Mucosa of descending colon (tissue), 3 donors: ENCODE results near the gene SOCS1. TPM values are rescaled to one million over a fixed set of nuclear protein-coding genes. Genes with fewer than 3 reads are reported as not detected.
A peak's percentile ranks its signal among the peaks of the same experiment; 100 is the strongest.

ENCODE experiments used
- ATAC-seq: fragments of 200-7000 bp; cut with Tn5 transposase; one replicate; pipeline ENCODE4 v1.9.1; 2020; ENCODE audit warnings: mild to moderate bottlenecking, moderate library complexity
- DNase-seq, 3 donors: peaks; one replicate each; pipeline ENCODE4 v3.0.0-alpha.2; 2020
- H3K36me3 ChIP-seq: fragments of 200-600 bp; one replicate; pipeline ENCODE4 v1.8.0; 2021; ENCODE audit warnings: low read depth, mild to moderate bottlenecking
- H3K4me1 ChIP-seq: fragments of 200-600 bp; one replicate; pipeline ENCODE4 v1.8.0; 2021; ENCODE audit warnings: low read depth, mild to moderate bottlenecking
- H3K4me3 ChIP-seq: fragments of 200-600 bp; one replicate; pipeline ENCODE4 v1.8.0; 2021; ENCODE audit warnings: mild to moderate bottlenecking
- H3K9me3 ChIP-seq: fragments of 200-600 bp; one replicate; pipeline ENCODE4 v1.8.0; 2021; ENCODE audit warnings: mild to moderate bottlenecking
- intact Hi-C, 2 donors: fragments of 100-400 bp; cut with DNase I in 1 of 2; cut with micrococcal nuclease in 1 of 2; formaldehyde crosslinking; loops; one replicate each; pipeline versions ENCODE4 v1.11.0 to v1.11.1; 2022; cut with DNase I, micrococcal nuclease
- total RNA-seq, 3 donors: library from RNA; stranded (reverse); fragmentation: NEBNext Ultra II Directional in 2 of 3; extraction: Animal tissue kit (Norgen Biotek cat#: 25700) in 2 of 3; gene quantifications; one replicate each; pipeline versions ENCODE4 v1.2.1 to v1.2.4, GENCODE V29; 2021 to 2023
- TF ChIP-seq, protein P1 (sequence below): fragments of 200-600 bp; IDR thresholded peaks from one replicate; pipeline ENCODE4 v1.8.0; 2022; ENCODE audit warnings: antibody characterized with exemption, mild to moderate bottlenecking
- donor health status: DM: no; HTN: no; CAD: no; lungs with moderate emphysema.
- donor health status: DM: no; HTN: no; CAD: no.
- donor health status: DM: no; HTN: yes; CAD: no.

The SOCS1 gene
- total RNA-seq, 3 donors from 2014 or later, result 4.0 to 6.5 (median 4.1) TPM

DNA sequence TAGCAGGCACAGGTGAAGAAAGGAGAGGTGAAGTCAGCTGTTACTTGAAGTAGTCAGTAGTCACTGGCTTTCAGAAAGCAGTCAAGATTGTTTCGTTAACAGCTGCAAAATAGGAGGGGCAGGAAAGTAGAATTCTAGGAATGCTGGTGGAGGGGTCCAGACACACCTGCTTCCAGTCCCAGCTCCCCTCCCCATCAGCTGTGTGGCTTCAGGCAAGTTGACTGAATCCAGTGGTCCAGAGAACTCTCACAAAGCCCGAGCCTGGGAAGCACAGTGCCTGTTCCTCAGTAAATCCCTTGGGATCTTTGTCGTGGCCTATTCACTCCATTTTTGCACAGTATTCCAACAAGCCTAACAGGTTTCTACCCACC, 4.6 kb upstream of the SOCS1 start:
- Histone ChIP-seq H3K4me1 (peaks cover 36% of the 10 kb centered on the region), H3K9me3 (no peaks in the 10 kb centered on the region), H3K4me3 (no peak overlapping the region), H3K36me3 (no peaks in the 10 kb centered on the region)
- ATAC-seq, result no peak
- TF ChIP-seq, protein P1, sequence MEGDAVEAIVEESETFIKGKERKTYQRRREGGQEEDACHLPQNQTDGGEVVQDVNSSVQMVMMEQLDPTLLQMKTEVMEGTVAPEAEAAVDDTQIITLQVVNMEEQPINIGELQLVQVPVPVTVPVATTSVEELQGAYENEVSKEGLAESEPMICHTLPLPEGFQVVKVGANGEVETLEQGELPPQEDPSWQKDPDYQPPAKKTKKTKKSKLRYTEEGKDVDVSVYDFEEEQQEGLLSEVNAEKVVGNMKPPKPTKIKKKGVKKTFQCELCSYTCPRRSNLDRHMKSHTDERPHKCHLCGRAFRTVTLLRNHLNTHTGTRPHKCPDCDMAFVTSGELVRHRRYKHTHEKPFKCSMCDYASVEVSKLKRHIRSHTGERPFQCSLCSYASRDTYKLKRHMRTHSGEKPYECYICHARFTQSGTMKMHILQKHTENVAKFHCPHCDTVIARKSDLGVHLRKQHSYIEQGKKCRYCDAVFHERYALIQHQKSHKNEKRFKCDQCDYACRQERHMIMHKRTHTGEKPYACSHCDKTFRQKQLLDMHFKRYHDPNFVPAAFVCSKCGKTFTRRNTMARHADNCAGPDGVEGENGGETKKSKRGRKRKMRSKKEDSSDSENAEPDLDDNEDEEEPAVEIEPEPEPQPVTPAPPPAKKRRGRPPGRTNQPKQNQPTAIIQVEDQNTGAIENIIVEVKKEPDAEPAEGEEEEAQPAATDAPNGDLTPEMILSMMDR, result no peak
- intact Hi-C loops, result loop anchor here (10.0 kb wide), 2 partner anchors 84 to 94 kb away; partner anchors contain the start of gene RMI2 (in 1 of the 2)
- DNase-seq, result no peak

DNA sequence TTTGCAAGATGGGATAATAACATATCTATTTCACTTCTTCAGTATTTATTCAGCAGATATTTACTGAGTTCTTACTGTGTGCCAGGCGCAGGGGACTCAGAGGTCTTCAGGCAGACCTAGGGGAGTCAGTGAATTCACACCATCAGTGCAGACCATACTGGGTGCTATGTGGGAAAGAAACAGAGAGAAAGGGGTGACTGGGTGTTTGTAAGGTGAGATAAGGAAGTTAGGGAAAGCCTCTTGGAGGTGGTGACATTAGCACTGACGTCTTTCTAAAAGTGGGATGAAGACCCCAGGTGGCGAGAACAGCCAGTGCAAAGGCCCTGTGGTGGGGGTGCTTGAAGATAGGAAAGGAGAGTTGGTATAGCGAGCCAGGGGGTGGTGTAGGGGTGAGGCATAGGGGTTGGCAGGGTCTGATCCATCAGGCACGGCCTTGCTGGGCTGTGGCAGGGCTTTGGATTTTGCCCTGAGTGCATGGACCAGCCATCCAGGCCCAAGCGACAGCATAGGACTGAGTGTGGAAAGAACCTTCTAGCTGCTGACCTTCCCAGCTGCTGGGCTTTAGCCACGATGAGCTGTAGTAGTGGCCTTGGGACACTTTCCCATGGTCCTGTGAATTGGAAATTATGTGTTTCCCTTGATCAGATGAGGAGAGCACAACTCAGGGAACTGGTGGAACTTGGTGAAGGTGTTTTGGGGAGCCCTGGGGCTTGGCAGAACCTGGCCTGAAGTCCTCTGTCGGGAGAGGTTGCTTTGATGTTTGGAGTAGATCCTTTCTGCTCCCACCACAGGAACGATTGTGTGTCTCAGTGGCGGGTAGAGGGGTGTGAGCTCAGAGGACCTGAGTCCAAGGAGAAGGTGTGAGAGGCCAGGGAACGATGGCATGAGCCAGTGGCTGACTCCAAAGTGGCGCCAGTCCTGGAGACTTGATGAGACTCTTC, 3.9 kb upstream of the SOCS1 start:
- ATAC-seq, result no peak
- Histone ChIP-seq H3K4me3 (no peak overlapping the region), H3K4me1 (peaks cover 32% of the 10 kb centered on the region), H3K36me3 (no peaks in the 10 kb centered on the region), H3K9me3 (no peaks in the 10 kb centered on the region)
- no peak for DNase-seq
- intact Hi-C loops, result loop anchor here (5.0 to 10.0 kb wide), 4 partner anchors 85 to 288 kb away; partner anchors contain the start of gene RMI2 (in 1 of the 2)
- TF ChIP-seq, protein P1, result no peak

DNA sequence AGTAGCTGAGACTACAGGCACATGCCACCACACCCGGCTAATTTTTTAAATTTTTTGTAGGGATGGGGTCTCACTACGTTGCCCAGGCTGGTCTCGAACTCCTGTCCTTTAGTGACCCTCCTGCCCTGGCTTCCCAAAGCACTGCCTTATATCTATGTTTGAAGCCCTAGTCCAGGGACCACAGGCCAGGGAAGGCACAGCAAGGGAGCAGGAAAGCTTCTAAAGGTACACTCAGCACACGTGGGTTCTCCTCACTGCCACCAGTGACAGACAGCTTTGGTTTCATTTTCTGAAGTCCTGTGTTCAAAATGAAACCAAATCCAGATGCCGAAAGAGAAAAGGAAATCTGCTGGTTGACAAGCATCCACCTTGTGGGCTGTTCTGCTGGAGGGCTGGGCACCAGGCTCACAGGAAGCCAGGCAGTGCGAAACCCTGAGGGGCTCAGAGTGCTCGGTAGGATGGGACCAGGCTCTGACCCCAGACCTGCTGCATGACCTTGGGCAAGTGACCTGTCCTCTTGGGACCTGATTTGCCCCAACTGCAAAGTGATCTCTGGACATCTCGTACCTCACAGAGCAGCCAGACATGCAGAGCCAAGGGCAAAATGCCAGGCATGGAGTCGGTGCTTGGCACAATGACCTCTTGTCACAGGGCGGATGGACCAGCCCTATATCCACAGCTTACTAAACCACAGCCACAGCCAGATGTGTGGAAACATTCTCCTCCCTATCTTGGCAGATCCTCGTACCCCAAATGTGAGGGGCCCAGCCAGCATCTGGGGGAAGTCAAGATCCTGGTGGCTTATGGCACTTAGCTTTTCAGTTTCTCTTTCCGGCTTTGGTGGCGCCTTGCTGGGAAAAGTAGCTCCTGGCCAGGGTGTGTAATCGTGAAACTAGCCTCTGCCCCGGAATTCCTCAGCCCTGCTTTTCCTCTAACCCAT, 2.8 kb upstream of the SOCS1 start:
- Histone ChIP-seq H3K9me3 (no peaks in the 10 kb centered on the region), H3K4me1 (peaks cover 25% of the 10 kb centered on the region), H3K36me3 (no peaks in the 10 kb centered on the region), H3K4me3 (no peak overlapping the region)
- intact Hi-C loops, result loop anchor here (5.0 to 10.0 kb wide), 2 partner anchors 284 to 287 kb away; no protein-coding TSS in a partner anchor
- ATAC-seq, result peak; percentile 0
- peak; percentile 64 to 72 (median 70) for DNase-seq
- TF ChIP-seq, protein P1, result no peak

DNA sequence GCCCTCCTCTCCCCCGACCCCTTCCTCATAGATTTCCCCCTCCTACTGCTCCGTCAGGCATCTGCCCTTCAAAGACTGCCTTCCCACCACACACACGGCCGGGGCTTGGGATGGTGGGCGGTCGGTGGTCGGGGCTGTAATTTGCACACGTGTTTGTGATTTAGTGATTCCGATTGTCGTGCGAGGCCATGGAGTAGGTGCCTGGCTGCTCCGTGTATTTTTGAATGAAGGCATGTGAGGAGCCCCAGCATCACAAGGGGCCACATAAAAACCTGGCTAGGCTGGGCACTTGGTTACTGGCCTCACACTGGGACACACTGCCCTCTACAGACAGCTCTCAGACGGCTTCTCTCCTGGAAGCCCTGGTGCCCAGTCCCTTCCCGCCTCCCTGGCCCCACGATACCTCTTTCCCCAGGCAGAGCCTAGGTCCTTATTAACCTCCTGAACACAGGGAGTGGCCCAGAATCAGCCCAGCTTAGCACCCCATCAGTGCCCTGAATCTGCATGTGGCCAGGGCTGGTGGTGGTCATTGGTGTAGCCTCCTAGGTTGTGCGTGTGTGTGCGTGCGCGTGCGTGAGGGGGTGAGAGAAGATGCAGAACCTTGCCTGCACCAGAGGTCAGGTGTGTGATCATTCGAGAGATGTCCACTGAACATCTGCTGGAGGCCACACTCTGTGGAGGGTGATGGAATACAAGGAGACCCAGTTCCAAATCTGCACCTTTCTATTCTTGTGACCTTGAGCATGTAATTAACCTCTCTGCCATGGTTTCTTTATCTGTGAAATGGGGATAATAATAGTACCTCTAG, 1.3 kb upstream of the SOCS1 start:
- Histone ChIP-seq H3K36me3 (no peaks in the 10 kb centered on the region), H3K4me1 (peaks cover 18% of the 10 kb centered on the region), H3K9me3 (no peaks in the 10 kb centered on the region), H3K4me3 (no peak overlapping the region)
- peak; percentile 58 for ATAC-seq
- TF ChIP-seq, protein P1, result peak; percentile 63
- intact Hi-C loops, result loop anchor here (5.0 to 10.0 kb wide), 2 partner anchors 283 to 285 kb away; no protein-coding TSS in a partner anchor
- peak; percentile 80 to 89 (median 80) for DNase-seq
